Measurements from ENCODE around the gene PTPRN2. TPM values are rescaled to one million over a fixed set of nuclear protein-coding genes. Genes with fewer than 3 reads are reported as not detected.

Gene PTPRN2
- total RNA-seq, 4 donors from 2014 or later = 6.6 to 10.7 (median 8.2) TPM

- whole genome bisulfite sequencing, 2 donors = 1 to 4% methylated on average over 35 of the region's 35 CpGs
- H3K4me1 ChIP-seq = peaks cover 0 to 18% (median 0%) of the 10 kb centered on the region in 4 donors
- TF ChIP-seq POLR2A (IDR thresholded peaks at IDR 0.05) (no peak), EP300 (IDR thresholded peaks at IDR 0.05) (no peak), CTCF (IDR thresholded peaks at IDR 0.05) (no peak)
- peaks cover 0 to 5% (median 0%) of the 10 kb centered on the region in 3 donors for H3K36me3 ChIP-seq
- no peaks in the 10 kb centered on the region for H3K27me3 ChIP-seq
- peak overlapping the region; percentile 30 to 58 (median 50) for H3K4me3 ChIP-seq
- no peaks in the 10 kb centered on the region for H3K9me3 ChIP-seq
- H3K27ac ChIP-seq = peak overlapping the region in 1 of 4 donors; percentile 21
- peak in 1 of 2 donors; percentile 20 for DNase-seq (ENCODE audit: low spot score in 2 of 2)
Observed at GRCh38 chr7:157568770-157569584, 1018.6 kb downstream of the PTPRN2 start.

DNA sequence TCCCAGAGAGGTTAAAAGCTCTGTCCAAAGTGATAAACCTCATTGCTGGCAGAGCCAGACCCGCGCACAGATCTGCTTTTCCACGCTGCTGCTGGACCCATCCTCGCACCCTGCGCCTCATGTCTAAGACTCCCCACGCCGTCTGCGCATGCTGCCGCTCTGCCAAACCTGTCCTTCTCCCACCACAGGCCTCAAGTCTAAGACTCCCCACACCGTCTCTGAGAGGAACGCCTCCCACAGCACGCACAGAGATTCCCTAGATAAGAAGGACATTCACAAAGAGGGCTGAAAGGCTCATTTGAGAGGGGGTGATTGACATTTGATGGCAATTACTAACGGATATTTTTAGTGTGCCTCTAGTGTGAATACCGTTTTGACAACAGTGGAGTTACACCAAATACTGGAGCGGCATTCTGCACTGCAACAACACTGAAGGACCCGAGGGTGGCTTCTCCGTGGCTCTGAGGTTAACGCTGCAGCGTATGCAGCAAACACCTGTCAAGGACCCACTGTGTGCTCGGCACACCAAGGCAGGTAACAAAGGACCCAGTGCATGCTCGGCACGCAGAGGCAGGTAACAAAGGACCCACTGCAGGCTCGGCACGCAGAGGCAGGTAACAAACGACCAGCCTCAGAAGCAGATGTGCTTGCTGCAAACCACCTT is 1019.4 kb downstream of the PTPRN2 start:
- Histone ChIP-seq H3K9me3 (no peaks in the 10 kb centered on the region), H3K4me3 (peak overlapping the region; percentile 30 to 58 (median 50)), H3K27me3 (no peaks in the 10 kb centered on the region), H3K27ac (peak overlapping the region in 1 of 4 donors; percentile 21), H3K36me3 (peaks cover 0 to 5% (median 0%) of the 10 kb centered on the region in 3 donors), H3K4me1 (peaks cover 0 to 18% (median 0%) of the 10 kb centered on the region in 4 donors)
- DNase-seq (ENCODE audit: low spot score in 2 of 2) = no peak
- WGBS, 2 donors = 42 to 43% methylated on average over 25 of the region's 25 CpGs
- TF ChIP-seq EP300 (IDR thresholded peaks at IDR 0.05) = no peak
- TF ChIP-seq POLR2A (IDR thresholded peaks at IDR 0.05) = no peak
- TF ChIP-seq CTCF (IDR thresholded peaks at IDR 0.05) = no peak

DNA sequence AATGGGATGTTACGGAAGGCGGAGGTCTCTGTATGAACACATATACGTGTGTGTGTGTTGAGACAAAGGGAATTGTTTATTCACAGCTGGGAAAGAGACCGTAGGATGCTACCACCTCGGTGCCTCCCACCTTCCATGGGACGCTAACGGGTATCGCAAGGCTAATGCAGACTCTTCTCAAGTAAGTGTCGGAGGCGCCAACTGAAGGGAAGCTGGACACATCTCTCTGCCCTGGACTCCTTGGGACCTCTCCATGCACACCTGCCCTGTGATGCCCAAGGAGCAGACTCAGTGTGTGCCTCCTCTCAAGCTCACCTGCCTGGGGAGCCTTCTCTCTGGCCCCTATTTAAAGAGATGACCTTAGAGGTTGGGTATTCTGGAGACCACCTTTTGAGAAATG is 1020.0 kb downstream of the PTPRN2 start:
- H3K36me3 ChIP-seq = peaks cover 0 to 5% (median 0%) of the 10 kb centered on the region in 3 donors
- no peaks in the 10 kb centered on the region for H3K27me3 ChIP-seq
- no peak overlapping the region for H3K4me3 ChIP-seq
- WGBS, 2 donors = 86 to 93% methylated on average over 10 of the region's 10 CpGs
- DNase-seq (ENCODE audit: low spot score in 2 of 2) = no peak
- peaks cover 0 to 18% (median 0%) of the 10 kb centered on the region in 4 donors for H3K4me1 ChIP-seq
- no peak overlapping the region for H3K27ac ChIP-seq
- no peak for TF ChIP-seq EP300 (IDR thresholded peaks at IDR 0.05)
- H3K9me3 ChIP-seq = no peaks in the 10 kb centered on the region

DNA sequence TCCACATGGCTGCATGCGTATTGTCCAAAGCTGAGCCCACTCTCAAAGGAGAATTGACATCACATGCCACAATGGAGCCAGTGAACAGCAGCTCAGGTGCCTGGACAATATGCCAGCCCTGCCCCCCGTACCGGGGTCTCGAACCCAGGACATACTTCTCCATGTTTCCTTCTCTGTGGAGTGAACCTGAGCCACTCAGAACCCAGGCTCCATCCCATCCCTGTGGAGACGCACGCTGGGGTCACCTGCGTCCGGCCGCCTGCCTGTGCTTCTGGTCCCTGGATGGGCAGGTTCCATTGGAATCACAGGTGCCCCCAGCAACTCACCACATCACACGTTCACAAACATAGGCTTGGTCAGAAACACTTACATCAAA is 1021.0 kb downstream of the PTPRN2 start:
- Histone ChIP-seq H3K4me1 (peaks cover 0 to 18% (median 0%) of the 10 kb centered on the region in 4 donors), H3K27ac (no peak overlapping the region), H3K27me3 (no peaks in the 10 kb centered on the region), H3K9me3 (no peaks in the 10 kb centered on the region), H3K4me3 (no peak overlapping the region), H3K36me3 (peaks cover 0 to 5% (median 0%) of the 10 kb centered on the region in 3 donors)
- no peak for DNase-seq (ENCODE audit: low spot score in 2 of 2)
- 95 to 97% methylated on average over 9 to 10 of the region's 10 CpGs for WGBS, 2 donors
- TF ChIP-seq POLR2A (IDR thresholded peaks at IDR 0.05) = no peak
- no peak for TF ChIP-seq CTCF (IDR thresholded peaks at IDR 0.05)
- TF ChIP-seq EP300 (IDR thresholded peaks at IDR 0.05) = no peak

- TF ChIP-seq CTCF (IDR thresholded peaks at IDR 0.05) = no peak
- no peak for TF ChIP-seq POLR2A (IDR thresholded peaks at IDR 0.05)
- no peak for TF ChIP-seq EP300 (IDR thresholded peaks at IDR 0.05)
- H3K4me3 ChIP-seq = no peak overlapping the region
Observed at GRCh38 chr7:157565981-157566630, 1021.5 kb downstream of the PTPRN2 start.

More at GRCh38 chr7:157565981-157566630, 1021.5 kb downstream of the PTPRN2 start:
- Histone ChIP-seq H3K9me3 (no peaks in the 10 kb centered on the region), H3K36me3 (peaks cover 0 to 5% (median 0%) of the 10 kb centered on the region in 3 donors), H3K27me3 (no peaks in the 10 kb centered on the region), H3K27ac (no peak overlapping the region), H3K4me1 (peaks cover 0 to 18% (median 0%) of the 10 kb centered on the region in 4 donors)
- WGBS, 2 donors = 77% methylated on average over 13 to 15 of the region's 15 CpGs
- DNase-seq (ENCODE audit: low spot score in 2 of 2) = no peak
